Amygdala (tissue), 56 donors: ENCODE measurements around the gene MAP3K13.

Experiments
- DNase-seq, 56 donors: peaks; one replicate each; lab custom pipeline; 2025; lab: John Stamatoyannopoulos, UW

Gene MAP3K13

DNA sequence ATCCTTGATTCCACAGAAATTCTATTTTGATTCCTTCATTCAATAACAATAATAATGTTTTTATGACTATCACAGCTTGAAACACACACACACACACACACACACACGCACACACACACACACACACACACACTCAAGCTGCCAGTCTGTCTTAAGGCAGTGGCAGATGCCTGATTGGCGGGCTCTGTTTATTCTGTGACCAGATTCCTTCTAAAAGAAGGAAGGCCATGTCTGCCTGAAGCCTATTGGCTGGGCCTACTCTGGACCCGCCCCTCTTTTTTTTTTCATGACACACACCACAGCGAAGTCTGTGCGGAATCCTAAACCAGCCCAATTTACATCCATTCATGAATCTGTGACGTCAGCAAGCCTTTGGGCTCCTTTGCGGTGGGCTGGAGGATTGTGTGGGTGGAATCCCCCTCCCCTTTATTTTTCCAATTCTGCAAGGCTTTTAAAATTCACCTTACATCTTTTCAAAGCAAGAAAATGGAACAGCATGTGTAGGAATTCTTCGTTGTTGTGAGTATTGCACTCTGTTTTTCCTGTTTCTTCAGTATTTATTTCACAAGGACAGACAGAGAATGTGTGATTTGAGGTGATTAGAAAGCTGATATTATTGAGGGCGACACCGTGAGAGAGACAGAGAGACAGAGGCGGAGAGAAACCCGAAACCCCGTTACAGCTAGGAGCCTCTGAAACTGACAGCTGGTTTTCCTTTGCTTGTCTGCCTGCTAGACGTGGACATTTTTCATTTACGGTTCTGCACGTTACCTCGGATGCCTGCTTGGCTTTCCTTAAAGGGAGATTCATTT lies at the start of gene MAP3K13:
Gene MAP3K13 (plus strand): TSS at position 287 of the 812 bp plus-strand sequence. CDS start 65,446 bp downstream, outside the sequence.
- peak in 55 of 56 donors; percentile 15 to 94 (median 71) for DNase-seq

GRCh38 chr3:185313693-185314246 lies 49.2 kb upstream of the MAP3K13 start:
- DNase-seq: no peak

DNA sequence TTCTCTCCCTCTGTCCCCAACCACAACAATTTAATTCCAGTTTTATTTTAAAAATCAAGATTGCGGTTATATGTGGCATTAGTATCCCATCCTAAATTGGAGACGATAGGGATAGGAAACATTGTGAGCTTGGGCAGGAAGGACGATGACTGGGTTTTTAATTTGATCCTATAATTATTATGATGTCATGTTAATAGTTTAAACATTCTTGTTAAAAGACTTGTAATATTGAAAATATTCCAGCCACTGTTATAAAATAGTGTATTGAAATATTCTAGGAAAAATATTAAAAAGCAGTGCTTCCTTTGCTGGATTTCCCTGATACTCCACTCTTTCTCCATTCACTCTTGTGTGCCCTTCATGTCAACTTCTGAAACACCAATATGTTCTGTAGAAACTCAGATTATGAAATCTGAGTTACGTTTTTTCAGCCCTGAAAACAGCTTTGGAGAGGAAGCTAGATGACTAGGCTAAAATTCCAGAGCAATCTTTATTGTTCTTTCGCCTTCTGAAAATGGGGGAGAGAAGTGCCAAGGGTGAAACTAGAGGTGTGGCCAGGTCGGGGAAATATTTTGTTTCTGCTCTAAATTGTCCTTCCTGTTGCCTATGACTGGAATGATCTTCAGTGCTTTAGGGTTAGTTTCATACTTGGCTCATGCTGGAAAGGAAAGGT lies 46.1 kb upstream of the MAP3K13 start:
- no peak for DNase-seq

GRCh38 chr3:185317674-185318073 lies 45.3 kb upstream of the MAP3K13 start:
- DNase-seq: no peak

DNA sequence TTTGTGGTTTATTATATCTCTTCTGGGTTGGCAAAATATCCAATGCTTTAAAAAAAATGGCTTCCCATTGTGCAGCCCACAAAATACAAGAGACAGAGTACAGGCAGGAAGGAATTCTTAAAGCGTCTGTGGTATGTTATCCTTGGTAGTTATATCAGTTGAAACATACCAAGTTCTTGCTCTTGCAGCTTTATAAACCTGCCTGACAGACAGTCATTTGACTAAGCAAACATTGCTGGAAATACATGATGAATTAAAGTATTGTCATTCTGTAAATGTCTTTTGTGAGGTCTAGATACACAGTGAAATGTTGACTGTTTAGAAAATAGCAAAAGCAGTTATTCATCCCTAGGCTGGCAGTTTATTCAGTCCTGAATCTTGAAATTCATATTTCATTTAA lies 44.8 kb upstream of the MAP3K13 start:
- no peak for DNase-seq

- no peak for DNase-seq
Observed at GRCh38 chr3:185319801-185320200, 43.1 kb upstream of the MAP3K13 start.

DNA sequence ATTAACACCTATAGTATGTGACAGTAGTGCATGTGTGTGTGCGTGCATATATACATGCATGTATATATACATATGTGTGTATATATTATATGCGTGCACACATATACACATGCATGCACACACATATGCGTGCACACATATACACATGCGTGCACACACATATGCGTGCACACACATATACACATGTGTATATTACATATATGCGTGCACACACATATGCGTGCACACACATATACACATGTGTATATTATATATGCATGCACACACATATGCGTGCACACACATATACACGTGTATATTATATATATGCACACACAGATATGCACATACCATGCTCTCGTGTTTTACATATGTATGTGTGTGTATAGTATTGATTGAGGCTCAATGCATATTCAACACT lies 42.0 kb upstream of the MAP3K13 start:
- DNase-seq: no peak

DNA sequence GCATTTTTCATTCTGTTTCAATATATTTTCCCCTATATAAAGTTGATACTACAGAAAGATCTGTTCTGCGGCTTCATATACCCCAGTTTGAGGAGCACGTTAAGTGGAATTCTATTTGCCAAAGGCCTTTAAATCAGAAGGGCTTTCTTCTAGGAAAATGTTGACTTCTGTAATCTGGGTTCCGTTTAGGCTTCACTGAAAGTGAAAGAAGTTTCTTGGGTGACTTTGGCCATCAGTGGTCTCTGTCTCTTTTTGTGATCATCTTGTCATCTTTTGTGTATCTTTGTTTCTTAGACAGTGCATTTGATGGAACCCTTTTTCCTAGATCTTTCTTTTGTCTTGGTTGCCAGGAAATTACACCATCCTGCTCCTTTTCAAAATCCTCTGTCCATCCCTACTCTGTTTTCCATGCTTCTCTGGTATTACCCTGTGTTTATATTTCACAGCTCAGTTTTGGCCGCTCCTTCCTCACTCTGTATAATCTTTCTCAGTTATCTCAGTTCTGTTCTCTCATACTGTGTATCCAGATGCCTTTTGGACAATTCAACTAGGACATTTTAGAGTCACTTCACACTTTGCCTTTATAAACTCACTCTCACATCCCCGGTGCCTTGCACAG lies 40.7 kb upstream of the MAP3K13 start:
- no peak for DNase-seq

- no peak for DNase-seq
Observed at GRCh38 chr3:185325946-185326791, 36.8 kb upstream of the MAP3K13 start.

DNA sequence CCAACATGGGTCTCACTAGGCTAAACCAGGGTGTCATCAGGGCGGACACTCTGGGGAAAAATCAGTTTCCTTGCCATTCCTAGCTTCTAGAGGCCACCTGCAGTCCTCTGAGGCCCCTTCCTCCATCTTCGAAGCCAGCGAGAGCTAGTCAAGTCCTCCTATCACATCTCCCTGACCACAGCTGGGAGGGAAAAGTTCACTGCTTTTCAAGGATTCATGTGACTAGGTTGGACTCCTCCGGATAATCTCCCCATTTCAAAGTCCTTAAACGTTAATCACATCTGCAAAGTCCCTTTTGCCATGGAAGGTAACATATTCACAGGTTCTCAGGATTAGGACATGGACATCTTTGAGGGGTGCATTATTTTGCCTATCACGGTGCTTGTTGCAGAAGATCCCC lies 35.9 kb upstream of the MAP3K13 start:
- no peak for DNase-seq

DNA sequence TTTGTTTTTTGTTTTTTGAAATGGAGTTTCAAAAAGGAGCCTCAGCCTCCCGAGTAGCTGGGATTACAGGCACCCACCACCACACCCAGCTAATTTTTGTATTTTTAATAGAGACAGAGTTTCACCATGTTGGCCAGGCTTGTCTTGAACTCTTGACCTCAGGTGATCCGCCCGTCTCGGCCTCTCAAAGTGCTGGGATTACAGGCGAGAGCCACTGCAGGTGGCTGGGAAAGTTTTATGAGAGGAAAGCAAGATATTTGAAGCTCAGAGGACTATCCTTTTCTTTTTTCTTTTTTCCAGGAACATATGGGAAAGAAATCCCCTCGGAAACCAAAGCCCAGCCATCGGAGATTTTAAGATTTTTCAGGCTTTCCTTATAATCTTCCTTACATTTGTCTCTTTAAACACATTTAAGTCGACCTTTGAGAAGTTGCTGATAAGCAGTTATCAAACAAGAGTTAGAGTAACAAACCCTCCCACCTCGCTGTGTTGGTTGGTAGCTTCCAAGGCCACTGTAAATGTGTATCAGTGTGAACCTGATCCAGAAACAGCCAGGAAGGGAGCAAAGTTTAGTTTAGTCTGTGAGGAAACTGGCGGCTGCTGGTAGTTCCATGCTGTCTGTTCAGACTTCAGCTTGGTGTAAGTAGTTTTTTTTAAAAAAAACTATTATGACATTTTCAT lies 34.5 kb upstream of the MAP3K13 start:
- DNase-seq: no peak

DNA sequence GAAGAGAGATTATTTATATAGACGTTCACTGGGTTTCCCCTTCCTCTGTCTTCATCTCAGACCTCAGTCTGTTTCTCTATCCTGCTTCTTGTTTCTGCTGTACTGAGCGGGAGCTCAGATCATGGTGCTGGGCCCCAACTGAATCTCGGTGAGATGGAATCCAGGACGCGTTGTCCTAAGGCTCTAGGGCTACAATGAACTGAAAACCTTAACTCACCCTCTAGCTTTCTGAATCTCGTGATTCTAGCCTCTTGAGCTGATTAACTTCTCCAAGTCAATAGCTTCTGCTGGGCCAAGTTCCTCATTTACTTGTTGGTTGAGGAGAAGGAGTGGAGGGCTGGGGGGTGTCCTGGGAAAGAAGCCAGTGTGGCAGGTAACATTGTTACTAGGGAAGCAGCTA lies 32.7 kb upstream of the MAP3K13 start:
- DNase-seq: peak in 3 of 56 donors; percentile 1 to 4 (median 2)

- no peak for DNase-seq
Observed at GRCh38 chr3:185330644-185331043, 32.3 kb upstream of the MAP3K13 start.

GRCh38 chr3:185332026-185332735 lies 30.8 kb upstream of the MAP3K13 start:
- no peak for DNase-seq

DNA sequence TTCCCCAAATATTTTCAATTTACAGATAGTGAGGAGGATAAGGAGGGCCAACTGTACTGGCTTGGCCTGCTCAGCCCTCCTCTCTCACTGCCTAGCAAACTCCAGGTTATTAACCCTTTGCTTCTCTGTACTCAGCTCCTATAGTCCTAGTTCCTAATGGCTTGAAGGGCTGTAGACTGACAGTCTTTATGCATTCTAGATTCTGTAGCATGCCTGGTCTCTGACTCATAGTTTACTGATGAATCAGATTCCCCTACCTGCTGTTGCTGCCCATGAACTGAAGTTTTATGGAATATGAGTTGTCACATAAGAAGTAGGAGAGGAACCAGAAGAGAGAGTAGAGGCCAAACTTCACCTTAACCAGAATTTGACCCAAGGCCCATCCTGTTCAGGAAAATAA lies 27.1 kb upstream of the MAP3K13 start:
- no peak for DNase-seq

- DNase-seq: no peak
Observed at GRCh38 chr3:185337231-185337816, 25.6 kb upstream of the MAP3K13 start.

GRCh38 chr3:185339945-185340344 lies 23.0 kb upstream of the MAP3K13 start:
- no peak for DNase-seq

DNA sequence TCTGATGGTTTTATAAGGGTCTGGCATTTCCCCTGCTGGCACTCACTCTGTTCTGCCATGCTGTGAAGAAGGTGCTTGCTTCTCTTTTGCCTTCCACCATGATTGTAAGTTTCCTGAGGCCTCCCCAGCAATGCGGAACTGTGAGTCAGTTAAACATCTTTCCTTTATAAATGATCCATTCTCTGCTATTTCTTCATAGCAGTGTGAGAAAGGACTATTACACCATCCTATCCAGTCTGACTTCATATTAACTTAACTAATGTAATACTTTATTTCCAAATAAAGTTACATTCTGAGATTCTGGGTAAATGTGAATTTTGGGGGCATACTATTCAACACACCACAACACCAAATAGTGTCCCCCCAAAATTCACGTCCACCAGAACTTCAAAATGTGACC lies 22.2 kb upstream of the MAP3K13 start:
- no peak for DNase-seq
